HUES64 (cell line): Measurements from ENCODE around the gene SNRPD3.
"Not testable (repeated sequence)": the region's sequence is repeated elsewhere in the genome, so short reads cannot be mapped to it uniquely, and the experiment has no call there.

Source experiments
- H3K27ac ChIP-seq: 2 replicates; pipeline ENCODE4 v1.7.0; 2013; ENCODE audit warnings: low read depth, low read length, inconsistent platforms
- H3K27me3 ChIP-seq: 2 replicates; pipeline ENCODE4 v1.6.1; 2013; ENCODE audit warnings: mild to moderate bottlenecking, low read length; ENCODE audit not compliant: insufficient read depth
- H3K36me3 ChIP-seq: 2 replicates; pipeline ENCODE4 v1.6.1; 2013; ENCODE audit warnings: mild to moderate bottlenecking, low read length; ENCODE audit not compliant: insufficient read depth
- H3K4me1 ChIP-seq: 2 replicates; pipeline ENCODE4 v1.6.1; 2013; ENCODE audit warnings: mild to moderate bottlenecking, low read length, moderate library complexity; ENCODE audit not compliant: insufficient read depth
- H3K4me3 ChIP-seq: 2 replicates; pipeline ENCODE4 v1.5.1; 2013; ENCODE audit warnings: mild to moderate bottlenecking, low read length, moderate library complexity
- H3K9ac ChIP-seq: 2 replicates; pipeline ENCODE4 v1.6.1; 2013; ENCODE audit warnings: mild to moderate bottlenecking, low read depth, low read length
- H3K9me3 ChIP-seq: 2 replicates; pipeline ENCODE4 v1.6.1; 2013; ENCODE audit warnings: low read depth, low read length; ENCODE audit not compliant: insufficient read depth
- WGBS: fragments of 150-250, 120-280 bp; methylation state at CpG from one replicate; pipeline ENCODE4 v1.1.7; 2013; ENCODE audit warnings: missing lambda C conversion rate; 5-methylcytosine and 5-hydroxymethylcytosine counted together

The SNRPD3 gene

GRCh38 chr22:24517446-24517845 lies 38.4 kb upstream of the SNRPD3 start:
- Histone ChIP-seq H3K4me3 (no peak overlapping the region), H3K9me3 (no peaks in the 10 kb centered on the region), H3K4me1 (peaks cover 8% of the 10 kb centered on the region; the same call in 1 of the 2 replicates), H3K27ac (no peak overlapping the region), H3K27me3 (no peaks in the 10 kb centered on the region), H3K9ac (no peak overlapping the region), H3K36me3 (no peaks in the 10 kb centered on the region)
- 88% methylated on average over 2 of the region's 2 CpGs for WGBS

DNA sequence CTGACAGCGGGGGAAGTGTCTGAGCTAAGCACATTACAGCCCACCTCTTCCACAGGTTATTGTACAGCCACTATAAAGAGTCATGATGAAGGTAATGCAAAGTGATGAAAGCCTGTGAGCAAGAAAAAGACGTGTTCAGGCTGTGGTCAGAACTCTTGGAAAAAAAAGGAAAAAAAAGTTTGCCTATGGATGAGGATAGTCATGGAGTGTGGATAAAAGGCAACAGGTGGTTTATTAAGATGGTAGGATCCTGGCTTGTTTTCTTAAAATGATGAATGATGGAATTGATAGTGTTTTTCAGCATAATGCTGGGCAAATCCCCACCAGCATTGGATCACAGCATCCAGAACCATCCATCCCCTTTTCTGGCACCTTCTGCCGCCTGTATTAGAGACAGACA lies 37.6 kb upstream of the SNRPD3 start:
- Histone ChIP-seq H3K9ac (no peak overlapping the region), H3K27me3 (no peaks in the 10 kb centered on the region), H3K4me1 (peaks cover 8% of the 10 kb centered on the region; the same call in 1 of the 2 replicates), H3K9me3 (no peaks in the 10 kb centered on the region), H3K36me3 (no peaks in the 10 kb centered on the region), H3K4me3 (no peak overlapping the region), H3K27ac (no peak overlapping the region)
- 96% methylated on average over 3 of the region's 3 CpGs for WGBS

- H3K9me3 ChIP-seq = no peaks in the 10 kb centered on the region
- H3K27me3 ChIP-seq = no peaks in the 10 kb centered on the region
- H3K27ac ChIP-seq = no peak overlapping the region
- H3K4me1 ChIP-seq = peaks cover 8% of the 10 kb centered on the region; the same call in 1 of the 2 replicates
- WGBS = 93% methylated on average over 9 of the region's 9 CpGs
- H3K4me3 ChIP-seq = no peak overlapping the region
- H3K36me3 ChIP-seq = no peaks in the 10 kb centered on the region
- H3K9ac ChIP-seq = no peak overlapping the region
Measured at GRCh38 chr22:24518771-24519485, 36.9 kb upstream of the SNRPD3 start.

- no peaks in the 10 kb centered on the region for H3K27me3 ChIP-seq
- no peaks in the 10 kb centered on the region for H3K9me3 ChIP-seq
- 93% methylated on average over 5 of the region's 5 CpGs for WGBS
- H3K4me1 ChIP-seq = peaks cover 8% of the 10 kb centered on the region; the same call in 1 of the 2 replicates
- no peak overlapping the region for H3K27ac ChIP-seq
- H3K4me3 ChIP-seq = no peak overlapping the region
- H3K9ac ChIP-seq = no peak overlapping the region
- no peaks in the 10 kb centered on the region for H3K36me3 ChIP-seq
Measured at GRCh38 chr22:24519496-24519895, 36.3 kb upstream of the SNRPD3 start.

- no peaks in the 10 kb centered on the region for H3K27me3 ChIP-seq
- no peak overlapping the region for H3K9ac ChIP-seq
- no peaks in the 10 kb centered on the region for H3K36me3 ChIP-seq
- H3K27ac ChIP-seq = no peak overlapping the region
- H3K4me1 ChIP-seq = 0 out of 2 replicates have a peak, but pooled peaks cover 3% of the 10 kb centered on the region
- H3K4me3 ChIP-seq = no peak overlapping the region
- 27% methylated on average over 8 of the region's 8 CpGs for WGBS
- H3K9me3 ChIP-seq = no peaks in the 10 kb centered on the region
Measured at GRCh38 chr22:24521791-24522245, 34.0 kb upstream of the SNRPD3 start.

GRCh38 chr22:24523873-24524272 lies 31.9 kb upstream of the SNRPD3 start:
- no peaks in the 10 kb centered on the region for H3K36me3 ChIP-seq
- no peaks in the 10 kb centered on the region for H3K27me3 ChIP-seq
- H3K4me3 ChIP-seq = no peak overlapping the region
- H3K9me3 ChIP-seq = no peaks in the 10 kb centered on the region
- H3K27ac ChIP-seq = no peak overlapping the region
- no peak overlapping the region for H3K9ac ChIP-seq
- H3K4me1 ChIP-seq = 0 out of 2 replicates have a peak, but pooled peaks cover 3% of the 10 kb centered on the region
- 93% methylated on average over 2 of the region's 2 CpGs for WGBS

GRCh38 chr22:24525416-24526037 lies 30.3 kb upstream of the SNRPD3 start:
- Histone ChIP-seq H3K4me1 (0 out of 2 replicates have a peak, but pooled peaks cover 3% of the 10 kb centered on the region), H3K4me3 (no peak overlapping the region), H3K27me3 (no peaks in the 10 kb centered on the region), H3K9me3 (no peaks in the 10 kb centered on the region), H3K27ac (no peak overlapping the region), H3K9ac (no peak overlapping the region), H3K36me3 (no peaks in the 10 kb centered on the region)
- 21% methylated on average over 12 of the region's 12 CpGs for WGBS

DNA sequence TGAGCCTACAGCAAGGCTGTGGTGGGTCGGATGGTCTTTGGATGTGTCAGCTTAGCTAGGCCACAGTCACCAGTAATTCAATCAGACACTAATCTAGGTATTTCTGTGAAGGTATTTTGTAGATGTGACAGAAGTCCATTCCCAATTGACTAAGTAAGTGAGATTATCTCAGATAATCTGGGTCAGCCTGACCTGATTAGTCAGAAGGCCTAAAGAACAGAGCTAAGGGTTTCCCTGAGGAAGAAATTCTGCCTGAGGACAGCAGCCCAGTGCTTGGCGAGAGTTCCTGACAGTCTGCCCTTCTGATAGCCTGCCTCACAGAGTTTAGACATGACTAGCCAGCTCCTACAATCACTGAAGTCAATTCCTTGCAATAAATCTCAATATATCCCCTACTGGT lies 29.6 kb upstream of the SNRPD3 start:
- Histone ChIP-seq H3K36me3 (no peaks in the 10 kb centered on the region), H3K9ac (no peak overlapping the region), H3K27ac (no peak overlapping the region), H3K9me3 (no peaks in the 10 kb centered on the region), H3K27me3 (no peaks in the 10 kb centered on the region), H3K4me1 (0 out of 2 replicates have a peak, but pooled peaks cover 3% of the 10 kb centered on the region), H3K4me3 (no peak overlapping the region)
- WGBS = 97% methylated on average over 2 of the region's 2 CpGs

DNA sequence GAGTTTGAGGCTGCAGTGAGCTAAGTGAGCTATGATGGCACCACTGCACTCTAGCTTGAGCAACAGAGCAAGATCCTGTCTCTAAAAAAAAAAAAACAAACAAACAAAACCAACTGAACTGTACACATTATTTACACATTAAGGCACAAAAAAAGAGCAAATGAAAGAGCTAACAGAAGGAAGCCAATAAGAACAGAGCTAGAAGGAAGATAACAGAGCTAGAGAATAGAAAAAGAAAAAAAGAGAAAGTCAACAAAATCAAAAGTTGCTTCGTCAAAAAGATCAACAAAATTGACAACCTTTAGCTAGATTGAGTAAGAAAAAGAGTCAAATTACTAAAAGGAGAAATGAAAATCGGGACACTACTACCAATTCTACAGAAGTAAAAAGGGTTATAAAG lies 25.9 kb upstream of the SNRPD3 start:
- H3K36me3 ChIP-seq = no peaks in the 10 kb centered on the region
- no peak overlapping the region for H3K9ac ChIP-seq
- no peaks in the 10 kb centered on the region for H3K27me3 ChIP-seq
- WGBS = 83% methylated on average over 1 of the region's 2 CpGs
- H3K4me3 ChIP-seq = no peak overlapping the region
- no peaks in the 10 kb centered on the region for H3K4me1 ChIP-seq
- no peaks in the 10 kb centered on the region for H3K9me3 ChIP-seq
- H3K27ac ChIP-seq = no peak overlapping the region

- H3K9me3 ChIP-seq, H3K27me3 ChIP-seq, H3K4me3 ChIP-seq, H3K9ac ChIP-seq, H3K36me3 ChIP-seq, H3K4me1 ChIP-seq, H3K27ac ChIP-seq: not testable (repeated sequence)
- 80% methylated on average over 3 of the region's 3 CpGs for WGBS
Measured at GRCh38 chr22:24530968-24531367, 24.8 kb upstream of the SNRPD3 start.

GRCh38 chr22:24532075-24532474 lies 23.7 kb upstream of the SNRPD3 start:
- no peaks in the 10 kb centered on the region for H3K36me3 ChIP-seq
- H3K4me1 ChIP-seq = no peaks in the 10 kb centered on the region
- WGBS = 100% methylated on average over 1 of the region's 1 CpG
- H3K9me3 ChIP-seq = no peaks in the 10 kb centered on the region
- no peak overlapping the region for H3K9ac ChIP-seq
- H3K27me3 ChIP-seq = no peaks in the 10 kb centered on the region
- no peak overlapping the region for H3K27ac ChIP-seq
- H3K4me3 ChIP-seq = no peak overlapping the region
